CD4-positive, alpha-beta T cell treated with Interleukin-15 for 4 hours (primary cell): ENCODE results near the gene RNF2.
"Not testable (repeated sequence)": the region's sequence is repeated elsewhere in the genome, so short reads cannot be mapped to it uniquely, and the experiment has no call there.

Source experiments
- DNase-seq: peaks from one replicate; pipeline ENCODE4 v3.0.0-alpha.2; 2020; ENCODE audit warnings: low spot score

RNF2 gene

GRCh38 chr1:185050823-185051451 is 5.6 kb downstream of the RNF2 start:
- DNase-seq = no peak

- DNase-seq = no peak
These were observed 7.8 kb downstream of the RNF2 start for GRCh38 chr1:185053204-185053603.

- DNase-seq = no peak
These were observed 9.2 kb downstream of the RNF2 start for GRCh38 chr1:185054365-185055060.

GRCh38 chr1:185058110-185058509 is 12.8 kb downstream of the RNF2 start:
- no peak for DNase-seq

GRCh38 chr1:185058876-185059275 is 13.5 kb downstream of the RNF2 start:
- no peak for DNase-seq

GRCh38 chr1:185059950-185060571 is 14.7 kb downstream of the RNF2 start:
- no peak for DNase-seq

GRCh38 chr1:185062710-185063370 is 17.5 kb downstream of the RNF2 start:
- no peak for DNase-seq

GRCh38 chr1:185063719-185064118 is 18.4 kb downstream of the RNF2 start:
- no peak for DNase-seq

GRCh38 chr1:185065006-185065405 is 19.6 kb downstream of the RNF2 start:
- DNase-seq = not testable (repeated sequence)

GRCh38 chr1:185066181-185066580 is 20.8 kb downstream of the RNF2 start:
- no peak for DNase-seq

GRCh38 chr1:185068341-185068740 is 23.0 kb downstream of the RNF2 start:
- no peak for DNase-seq

- DNase-seq = no peak
These were observed 23.9 kb downstream of the RNF2 start for GRCh38 chr1:185069202-185069772.

GRCh38 chr1:185070051-185070450 is 24.7 kb downstream of the RNF2 start:
- no peak for DNase-seq

GRCh38 chr1:185073725-185074124 is 28.4 kb downstream of the RNF2 start:
- no peak for DNase-seq

- DNase-seq = no peak
These were observed 28.9 kb downstream of the RNF2 start for GRCh38 chr1:185074307-185074706.

GRCh38 chr1:185075476-185075875 is 30.1 kb downstream of the RNF2 start:
- DNase-seq = no peak

GRCh38 chr1:185077374-185077773 is 32.0 kb downstream of the RNF2 start:
- DNase-seq = no peak

GRCh38 chr1:185080422-185080821 is 35.1 kb downstream of the RNF2 start:
- no peak for DNase-seq

GRCh38 chr1:185083818-185084217 is 38.5 kb downstream of the RNF2 start:
- DNase-seq = no peak

GRCh38 chr1:185087101-185087500 is 41.7 kb downstream of the RNF2 start:
- no peak for DNase-seq

- DNase-seq = no peak
These were observed 42.4 kb downstream of the RNF2 start for GRCh38 chr1:185087746-185088145.

- no peak for DNase-seq
These were observed 46.1 kb downstream of the RNF2 start for GRCh38 chr1:185091480-185091879.

GRCh38 chr1:185094761-185095160 is 49.4 kb downstream of the RNF2 start:
- DNase-seq = no peak
